H9 (cell line): Measurements from ENCODE around the gene YY1. TPM values are rescaled to one million over a fixed set of nuclear protein-coding genes. Genes with fewer than 3 reads are reported as not detected.

Experiments
- DNase-seq: peaks from one replicate; pipeline ENCODE4 v3.0.0-alpha.2; 2017
- H2AFZ ChIP-seq: one replicate; pipeline ENCODE4 v1.6.1; 2013; ENCODE audit warnings: mild to moderate bottlenecking, low read length, control low read depth, moderate library complexity
- H2AK5ac ChIP-seq: 2 replicates; pipeline ENCODE4 v1.6.1; 2013; ENCODE audit warnings: low read length, control low read depth, mixed read lengths; ENCODE audit not compliant: insufficient read length
- H2BK120ac ChIP-seq: one replicate; pipeline ENCODE4 v1.6.1; 2013; ENCODE audit warnings: low read depth, mild to moderate bottlenecking, low read length, control low read depth, inconsistent platforms; ENCODE audit not compliant: poor library complexity, severe bottlenecking
- H2BK12ac ChIP-seq: 2 replicates; pipeline ENCODE4 v1.6.1; 2013; ENCODE audit warnings: low read length, control low read depth, mixed read lengths, low read depth; ENCODE audit not compliant: insufficient read length
- H2BK15ac ChIP-seq: 2 replicates; pipeline ENCODE4 v1.6.1; 2013; ENCODE audit warnings: low read depth, low read length, control low read depth
- H2BK20ac ChIP-seq: one replicate; pipeline ENCODE4 v1.6.1; 2013; ENCODE audit warnings: low read depth, mild to moderate bottlenecking, low read length, control low read depth, inconsistent platforms; ENCODE audit not compliant: poor library complexity, severe bottlenecking
- H2BK5ac ChIP-seq: 2 replicates; pipeline ENCODE4 v1.6.1; 2013; ENCODE audit warnings: low read length, control low read depth, mixed read lengths; ENCODE audit not compliant: insufficient read length
- H3K14ac ChIP-seq: 2 replicates; pipeline ENCODE4 v1.6.1; 2013; ENCODE audit warnings: low read length, control low read depth; ENCODE audit not compliant: insufficient read depth
- H3K18ac ChIP-seq: 2 replicates; pipeline ENCODE4 v1.6.1; 2013; ENCODE audit warnings: low read depth, mild to moderate bottlenecking, mixed read lengths, low read length, control low read depth; ENCODE audit not compliant: insufficient read length
- H3K23ac ChIP-seq: 2 replicates; pipeline ENCODE4 v1.6.1; 2013; ENCODE audit warnings: low read length, control low read depth, mixed read lengths, low read depth; ENCODE audit not compliant: insufficient read length
- H3K23me2 ChIP-seq: 2 replicates; pipeline ENCODE4 v1.6.1; 2013; ENCODE audit warnings: low read depth, mild to moderate bottlenecking, mixed read lengths, low read length, control low read depth; ENCODE audit not compliant: insufficient read length, poor library complexity, severe bottlenecking
- H3K27ac ChIP-seq: 2 replicates; pipeline ENCODE4 v1.5.1; 2013; ENCODE audit warnings: low read length, control low read depth, mixed read lengths, low read depth; ENCODE audit not compliant: insufficient read length
- H3K27me3 ChIP-seq: 2 replicates; pipeline ENCODE4 v1.6.1; 2013; ENCODE audit warnings: low read length, control low read depth, inconsistent platforms; ENCODE audit not compliant: insufficient read depth
- H3K4ac ChIP-seq: 2 replicates; pipeline ENCODE4 v1.6.1; 2013; ENCODE audit warnings: low read depth, mild to moderate bottlenecking, control low read depth, inconsistent platforms, low read length, moderate library complexity
- H3K4me1 ChIP-seq: 2 replicates; pipeline ENCODE4 v1.6.1; 2013; ENCODE audit warnings: low read length, control low read depth, inconsistent platforms; ENCODE audit not compliant: insufficient read depth
- H3K4me2 ChIP-seq: 2 replicates; pipeline ENCODE4 v1.6.1; 2013; ENCODE audit warnings: low read length, control low read depth, mixed read lengths; ENCODE audit not compliant: insufficient read length, insufficient read depth
- H3K56ac ChIP-seq: 2 replicates; pipeline ENCODE4 v1.6.1; 2013; ENCODE audit warnings: low read depth, mild to moderate bottlenecking, mixed read lengths, low read length, control low read depth; ENCODE audit not compliant: insufficient read length
- H3K79me1 ChIP-seq: 2 replicates; pipeline ENCODE4 v1.6.1; 2013; ENCODE audit warnings: low read depth, mild to moderate bottlenecking, moderate library complexity, low read length, control low read depth, inconsistent platforms; ENCODE audit not compliant: insufficient read depth, poor library complexity, severe bottlenecking
- H3K79me2 ChIP-seq: 2 replicates; pipeline ENCODE4 v1.6.1; 2013; ENCODE audit warnings: low read length, control low read depth, inconsistent platforms; ENCODE audit not compliant: insufficient read depth
- H3K9ac ChIP-seq: 2 replicates; pipeline ENCODE4 v1.6.1; 2013; ENCODE audit warnings: low read length, control low read depth, mixed read lengths; ENCODE audit not compliant: insufficient read length; ENCODE audit errors: extremely low read depth
- H3K9me3 ChIP-seq: one replicate; pipeline ENCODE4 v1.6.1; 2013; ENCODE audit warnings: low read depth, low read length, inconsistent platforms; ENCODE audit not compliant: control insufficient read depth
- H3T11ph ChIP-seq: one replicate; pipeline ENCODE4 v1.6.1; 2013; ENCODE audit warnings: mild to moderate bottlenecking, low read length, control low read depth, inconsistent platforms
- H4K20me1 ChIP-seq: one replicate; pipeline ENCODE4 v1.6.1; 2013; ENCODE audit not compliant: control insufficient read depth, insufficient read length, insufficient read depth
- H4K5ac ChIP-seq: 2 replicates; pipeline ENCODE4 v1.6.1; 2013; ENCODE audit warnings: low read depth, mild to moderate bottlenecking, mixed read lengths, low read length, control low read depth; ENCODE audit not compliant: insufficient read length
- H4K8ac ChIP-seq: replicated peaks from 2 replicates; pipeline ENCODE4 v1.6.1; 2013; ENCODE audit warnings: low read length, control low read depth, mixed read lengths, low read depth; ENCODE audit not compliant: insufficient read length
- H4K91ac ChIP-seq: 2 replicates; pipeline ENCODE4 v1.6.1; 2013; ENCODE audit warnings: low read depth, mild to moderate bottlenecking, moderate library complexity, mixed read lengths, low read length, control low read depth; ENCODE audit not compliant: insufficient read length
- H3K27ac Mint-ChIP-seq, 3 experiments: 2 replicates in 2 of 3; 3 replicates in 1 of 3; pipeline ENCODE4 v1.8.0; 2020 to 2021; ENCODE audit warnings: mixed read lengths in 3 of 3, mild to moderate bottlenecking in 1 of 3, moderate library complexity in 1 of 3
- H3K27me3 Mint-ChIP-seq: 2 replicates; pipeline ENCODE4 v1.8.0; 2021; ENCODE audit warnings: low read depth, mild to moderate bottlenecking, moderate library complexity, mixed read lengths
- H3K36me3 Mint-ChIP-seq, 3 experiments: 2 replicates in 2 of 3; 3 replicates in 1 of 3; pipeline ENCODE4 v1.8.0; 2020 to 2021; ENCODE audit warnings: low read depth in 3 of 3, mixed read lengths in 3 of 3; ENCODE audit not compliant: insufficient read depth in 1 of 3
- H3K4me1 Mint-ChIP-seq, 2 experiments: 2 replicates each; pipeline ENCODE4 v1.8.0; 2020; ENCODE audit warnings: mixed read lengths in 2 of 2
- H3K4me3 Mint-ChIP-seq, 2 experiments: 2 replicates in 1 of 2; 3 replicates in 1 of 2; pipeline ENCODE4 v1.8.0; 2020 to 2021; ENCODE audit warnings: mild to moderate bottlenecking in 2 of 2, mixed read lengths in 2 of 2, moderate library complexity in 1 of 2
- H3K9me3 Mint-ChIP-seq, 2 experiments: 2 replicates in 1 of 2; 3 replicates in 1 of 2; pipeline ENCODE4 v1.8.0; 2020; ENCODE audit warnings: mild to moderate bottlenecking in 2 of 2, mixed read lengths in 2 of 2, moderate library complexity in 1 of 2
- WGBS: extraction: QIAGEN DNeasy Blood & Tissue Kit; methylation state at CpG from one replicate; pipeline ENCODE4 v1.1.7; 2013; ENCODE audit warnings: missing lambda C conversion rate, low lambda C conversion rate, mixed read lengths; ENCODE audit not compliant: insufficient read length; ENCODE audit errors: extremely low coverage; 5-methylcytosine and 5-hydroxymethylcytosine counted together
- total RNA-seq: library from RNA; stranded (reverse); gene quantifications from 2 replicates; pipeline ENCODE4 v1.2.1, GENCODE V29; 2021
- TF ChIP-seq, protein P1 (sequence below): fragments of 200-600 bp; sonication (generic); conservative IDR thresholded peaks from 3 replicates; pipeline ENCODE4 v1.8.0; 2021; ENCODE audit warnings: antibody characterized with exemption, mild to moderate bottlenecking

Gene YY1
- total RNA-seq, 1 experiment from 2014 or later = 103 TPM

DNA sequence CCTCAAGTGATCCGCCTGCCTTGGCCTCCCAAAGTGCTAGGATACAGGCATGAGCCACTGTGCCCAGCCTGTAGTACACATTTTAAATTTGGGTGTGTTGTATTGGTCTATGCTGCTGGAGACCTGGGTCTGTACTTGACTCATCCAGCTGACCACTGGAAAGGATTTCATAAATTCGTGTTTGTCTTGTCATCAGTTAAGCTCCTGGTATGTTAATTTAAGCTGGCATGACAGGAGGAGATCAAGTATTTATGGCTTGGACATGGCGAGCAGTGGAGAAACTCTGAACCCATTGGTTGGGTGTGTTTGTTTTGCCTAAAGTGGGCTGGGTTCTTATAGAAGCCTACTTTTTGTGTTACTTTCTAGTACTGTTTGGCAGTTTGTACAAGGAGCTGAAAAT, 24.2 kb downstream of the YY1 start:
- H3K9me3 Mint-ChIP-seq = no peaks in the 10 kb centered on the region; a peak in 1 of 5 replicates
- no peak overlapping the region for H3K4ac ChIP-seq
- H3K23ac ChIP-seq = no peak overlapping the region
- no peak overlapping the region for H4K8ac ChIP-seq
- H2BK120ac ChIP-seq = no peak overlapping the region
- H2BK12ac ChIP-seq = no peak overlapping the region
- H3K79me1 ChIP-seq = peaks cover 19% of the 10 kb centered on the region
- H2AFZ ChIP-seq = no peak overlapping the region
- DNase-seq = no peak
- WGBS = no CpG with 5 or more reads among the region's 3 CpGs
- H3K56ac ChIP-seq = no peak overlapping the region
- H2BK20ac ChIP-seq = no peak overlapping the region
- no peak overlapping the region for H3K4me3 Mint-ChIP-seq
- no peaks in the 10 kb centered on the region for H3K4me1 ChIP-seq
- no peaks in the 10 kb centered on the region for H4K20me1 ChIP-seq
- H4K5ac ChIP-seq = no peak overlapping the region
- peaks cover 33 to 50% (median 46%) of the 10 kb centered on the region in 3 experiments; a peak in 6 of 7 replicates for H3K36me3 Mint-ChIP-seq
- H3K18ac ChIP-seq = no peak overlapping the region
- no peaks in the 10 kb centered on the region for H3K27me3 ChIP-seq
- no peak overlapping the region for H3K27ac ChIP-seq
- no peak overlapping the region for H4K91ac ChIP-seq
- H3K27me3 Mint-ChIP-seq = no peaks in the 10 kb centered on the region
- no peaks in the 10 kb centered on the region for H3K23me2 ChIP-seq
- H3K4me1 Mint-ChIP-seq = peaks cover 22 to 24% of the 10 kb centered on the region in 2 experiments
- H3K14ac ChIP-seq = no peak overlapping the region
- no peak overlapping the region for H2AK5ac ChIP-seq
- peaks cover 42% of the 10 kb centered on the region; the same call in 1 of the 2 replicates for H3K79me2 ChIP-seq
- H3K4me2 ChIP-seq = no peak overlapping the region
- no peaks in the 10 kb centered on the region for H3K9me3 ChIP-seq
- TF ChIP-seq, protein P1, sequence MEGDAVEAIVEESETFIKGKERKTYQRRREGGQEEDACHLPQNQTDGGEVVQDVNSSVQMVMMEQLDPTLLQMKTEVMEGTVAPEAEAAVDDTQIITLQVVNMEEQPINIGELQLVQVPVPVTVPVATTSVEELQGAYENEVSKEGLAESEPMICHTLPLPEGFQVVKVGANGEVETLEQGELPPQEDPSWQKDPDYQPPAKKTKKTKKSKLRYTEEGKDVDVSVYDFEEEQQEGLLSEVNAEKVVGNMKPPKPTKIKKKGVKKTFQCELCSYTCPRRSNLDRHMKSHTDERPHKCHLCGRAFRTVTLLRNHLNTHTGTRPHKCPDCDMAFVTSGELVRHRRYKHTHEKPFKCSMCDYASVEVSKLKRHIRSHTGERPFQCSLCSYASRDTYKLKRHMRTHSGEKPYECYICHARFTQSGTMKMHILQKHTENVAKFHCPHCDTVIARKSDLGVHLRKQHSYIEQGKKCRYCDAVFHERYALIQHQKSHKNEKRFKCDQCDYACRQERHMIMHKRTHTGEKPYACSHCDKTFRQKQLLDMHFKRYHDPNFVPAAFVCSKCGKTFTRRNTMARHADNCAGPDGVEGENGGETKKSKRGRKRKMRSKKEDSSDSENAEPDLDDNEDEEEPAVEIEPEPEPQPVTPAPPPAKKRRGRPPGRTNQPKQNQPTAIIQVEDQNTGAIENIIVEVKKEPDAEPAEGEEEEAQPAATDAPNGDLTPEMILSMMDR = no peak
- H3T11ph ChIP-seq = no peak overlapping the region
- H3K9ac ChIP-seq = no peak overlapping the region
- H2BK15ac ChIP-seq = no peak overlapping the region
- H3K27ac Mint-ChIP-seq = no peak overlapping the region; a peak in 1 of 7 replicates
- H2BK5ac ChIP-seq = no peak overlapping the region
